ENCODE data around the gene DDX27.

DNA sequence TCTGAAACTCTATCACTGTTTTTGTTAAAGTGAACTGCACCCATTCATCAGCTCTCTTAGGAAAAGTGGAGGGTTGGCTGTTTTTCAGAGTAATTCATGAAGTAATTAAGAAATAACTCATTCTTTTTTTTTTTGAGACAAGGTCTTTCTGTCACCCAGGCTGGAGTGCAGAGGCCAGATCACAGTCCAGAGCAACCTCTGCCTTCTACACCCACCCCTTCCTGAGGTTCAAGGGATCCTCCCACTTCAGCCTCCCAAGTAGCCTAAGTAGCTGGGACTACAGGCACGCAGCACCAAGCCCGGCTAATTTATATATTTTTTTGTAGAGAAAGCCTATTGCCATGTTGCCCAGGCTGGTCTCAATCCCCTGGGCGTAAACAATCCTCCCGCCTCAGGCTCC, 56.0 kb downstream of the DDX27 start:
- TF ChIP-seq, protein P1, sequence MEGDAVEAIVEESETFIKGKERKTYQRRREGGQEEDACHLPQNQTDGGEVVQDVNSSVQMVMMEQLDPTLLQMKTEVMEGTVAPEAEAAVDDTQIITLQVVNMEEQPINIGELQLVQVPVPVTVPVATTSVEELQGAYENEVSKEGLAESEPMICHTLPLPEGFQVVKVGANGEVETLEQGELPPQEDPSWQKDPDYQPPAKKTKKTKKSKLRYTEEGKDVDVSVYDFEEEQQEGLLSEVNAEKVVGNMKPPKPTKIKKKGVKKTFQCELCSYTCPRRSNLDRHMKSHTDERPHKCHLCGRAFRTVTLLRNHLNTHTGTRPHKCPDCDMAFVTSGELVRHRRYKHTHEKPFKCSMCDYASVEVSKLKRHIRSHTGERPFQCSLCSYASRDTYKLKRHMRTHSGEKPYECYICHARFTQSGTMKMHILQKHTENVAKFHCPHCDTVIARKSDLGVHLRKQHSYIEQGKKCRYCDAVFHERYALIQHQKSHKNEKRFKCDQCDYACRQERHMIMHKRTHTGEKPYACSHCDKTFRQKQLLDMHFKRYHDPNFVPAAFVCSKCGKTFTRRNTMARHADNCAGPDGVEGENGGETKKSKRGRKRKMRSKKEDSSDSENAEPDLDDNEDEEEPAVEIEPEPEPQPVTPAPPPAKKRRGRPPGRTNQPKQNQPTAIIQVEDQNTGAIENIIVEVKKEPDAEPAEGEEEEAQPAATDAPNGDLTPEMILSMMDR (IDR thresholded peaks at IDR 0.05; ENCODE audit: low read depth, low read length, poor library complexity, severe bottlenecking): no peak
- no peak for TF ChIP-seq EZH2phosphoT487 (IDR thresholded peaks at IDR 0.05; ENCODE audit: borderline replicate concordance, low read length)

Measured in DOHH2 (cell line).